Esophagus muscularis mucosa (tissue), 4 donors: ENCODE results near the gene RENBP.

ENCODE experiments used
- EP300 ChIP-seq: sonication (generic); formaldehyde crosslinking; IDR thresholded peaks from one replicate; pipeline ENCODE4 v1.6.1; 2017; ENCODE audit warnings: antibody characterized with exemption
- POLR2A ChIP-seq: fragments of 450-650 bp; IDR thresholded peaks from one replicate; pipeline ENCODE4 v1.6.1; 2017; ENCODE audit warnings: antibody characterized with exemption, moderate library complexity, mild to moderate bottlenecking, low read depth
- TF ChIP-seq, protein P1 (sequence below), 3 experiments: fragments of 200-600 bp in 2 of 3; fragments of 450-650 bp in 1 of 3; sonication (generic) in 2 of 3; IDR thresholded peaks; one replicate each; pipeline ENCODE4 v1.5.1; 2017 to 2019; ENCODE audit warnings: antibody characterized with exemption in 3 of 3, mild to moderate bottlenecking in 2 of 3, moderate library complexity in 1 of 3

GRCh38 chrX:153964105-153964504 lies 19.7 kb upstream of the RENBP start:
- TF ChIP-seq POLR2A, result no peak
- TF ChIP-seq EP300, result no peak
- TF ChIP-seq, protein P1, sequence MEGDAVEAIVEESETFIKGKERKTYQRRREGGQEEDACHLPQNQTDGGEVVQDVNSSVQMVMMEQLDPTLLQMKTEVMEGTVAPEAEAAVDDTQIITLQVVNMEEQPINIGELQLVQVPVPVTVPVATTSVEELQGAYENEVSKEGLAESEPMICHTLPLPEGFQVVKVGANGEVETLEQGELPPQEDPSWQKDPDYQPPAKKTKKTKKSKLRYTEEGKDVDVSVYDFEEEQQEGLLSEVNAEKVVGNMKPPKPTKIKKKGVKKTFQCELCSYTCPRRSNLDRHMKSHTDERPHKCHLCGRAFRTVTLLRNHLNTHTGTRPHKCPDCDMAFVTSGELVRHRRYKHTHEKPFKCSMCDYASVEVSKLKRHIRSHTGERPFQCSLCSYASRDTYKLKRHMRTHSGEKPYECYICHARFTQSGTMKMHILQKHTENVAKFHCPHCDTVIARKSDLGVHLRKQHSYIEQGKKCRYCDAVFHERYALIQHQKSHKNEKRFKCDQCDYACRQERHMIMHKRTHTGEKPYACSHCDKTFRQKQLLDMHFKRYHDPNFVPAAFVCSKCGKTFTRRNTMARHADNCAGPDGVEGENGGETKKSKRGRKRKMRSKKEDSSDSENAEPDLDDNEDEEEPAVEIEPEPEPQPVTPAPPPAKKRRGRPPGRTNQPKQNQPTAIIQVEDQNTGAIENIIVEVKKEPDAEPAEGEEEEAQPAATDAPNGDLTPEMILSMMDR (IDR thresholded peaks at IDR 0.05), result no peak
